Stimulated activated CD4-positive, alpha-beta T cell treated with anti-CD3 and anti-CD28 coated beads, Interleukin-4, amount 100 ng/mL, for 1 hour (primary cell): ENCODE data around the gene ZNF44.
"Not testable (repeated sequence)": the region's sequence is repeated elsewhere in the genome, so short reads cannot be mapped to it uniquely, and the experiment has no call there.

Experiments used
- DNase-seq: peaks from one replicate; pipeline ENCODE4 v3.0.0-alpha.2; 2020

ZNF44 gene

GRCh38 chr19:12294249-12295158, at the start of gene ZNF44:
Gene ZNF44 (minus strand): TSS chr19:12294883. CDS start chr19:12294694, 189 bp downstream.
- peak; percentile 94 for DNase-seq

GRCh38 chr19:12333162-12334159, 38.8 kb upstream of the ZNF44 start, which contains the start of gene ZNF563:
Gene ZNF563 (minus strand): TSS chr19:12333633. CDS start chr19:12333482, 151 bp downstream.
- peak; percentile 98 for DNase-seq

- DNase-seq = peak; percentile 77
Observed at GRCh38 chr19:12331211-12331941, 36.7 kb upstream of the ZNF44 start.

- DNase-seq = no peak
Observed at GRCh38 chr19:12330340-12330739, 35.7 kb upstream of the ZNF44 start.

GRCh38 chr19:12325690-12326089, 31.0 kb upstream of the ZNF44 start:
- DNase-seq = no peak

GRCh38 chr19:12318782-12319413, 24.2 kb upstream of the ZNF44 start:
- DNase-seq = no peak

- DNase-seq = no peak
Observed at GRCh38 chr19:12314553-12314952, 19.9 kb upstream of the ZNF44 start.

GRCh38 chr19:12308891-12309290, 14.2 kb upstream of the ZNF44 start:
- not testable (repeated sequence) for DNase-seq

- DNase-seq = no peak
Observed at GRCh38 chr19:12295191-12295590, 508 bp upstream of the ZNF44 start.

GRCh38 chr19:12293777-12294248, 870 bp downstream of the ZNF44 start:
- peak; percentile 42 for DNase-seq

- DNase-seq = no peak
Observed at GRCh38 chr19:12289790-12290065, 5.0 kb downstream of the ZNF44 start.

GRCh38 chr19:12287958-12288500, 6.7 kb downstream of the ZNF44 start:
- no peak for DNase-seq

- no peak for DNase-seq
Observed at GRCh38 chr19:12284631-12285030, 10.1 kb downstream of the ZNF44 start.

- no peak for DNase-seq
Observed at GRCh38 chr19:12284226-12284625, 10.5 kb downstream of the ZNF44 start.

GRCh38 chr19:12278713-12279112, 16.0 kb downstream of the ZNF44 start:
- no peak for DNase-seq

GRCh38 chr19:12272980-12273901, 21.4 kb downstream of the ZNF44 start:
- DNase-seq = no peak

GRCh38 chr19:12272386-12272785, 22.3 kb downstream of the ZNF44 start:
- no peak for DNase-seq

- no peak for DNase-seq
Observed at GRCh38 chr19:12270854-12271253, 23.8 kb downstream of the ZNF44 start.

GRCh38 chr19:12265921-12266704, 28.6 kb downstream of the ZNF44 start:
- DNase-seq = no peak

- DNase-seq = no peak
Observed at GRCh38 chr19:12261554-12261953, 33.1 kb downstream of the ZNF44 start.
